ENCODE results near the gene YY1AP1. TPM values are rescaled to one million over a fixed set of nuclear protein-coding genes. Genes with fewer than 3 reads are reported as not detected.
A peak's percentile ranks its signal among the peaks of the same experiment; 100 is the strongest.
"Not testable (repeated sequence)": the region's sequence is repeated elsewhere in the genome, so short reads cannot be mapped to it uniquely, and the experiment has no call there.

YY1AP1 gene
- polyA plus RNA-seq, 3 donors, result 14.0 to 93.4 (median 24.3) TPM

- 100% methylated on average over 2 of the region's 6 CpGs for WGBS (ENCODE audit: insufficient coverage)
- no peak overlapping the region for H3K4me3 Mint-ChIP-seq
- H3K27ac Mint-ChIP-seq, result no peak overlapping the region
- Histone ChIP-seq H2AFZ (ENCODE audit: insufficient read depth, low read depth, low read length, poor library complexity, severe bottlenecking) (no peak overlapping the region), H3K4me3 (replicated peaks in 1 of 3; ENCODE audit: low read depth in 2 of 3, low read length in 3 of 3) (no peak overlapping the region), H3K9ac (ENCODE audit: insufficient read depth, low read length, poor library complexity, severe bottlenecking) (no peak overlapping the region), H4K20me1 (ENCODE audit: insufficient read depth, low read length) (peaks cover 99% of the 10 kb centered on the region), H3K4me1 (ENCODE audit: control insufficient read depth in 1 of 2, insufficient read depth in 2 of 2, low read length in 2 of 2) (peaks cover 9 to 18% of the 10 kb centered on the region in 2 donors), H3K79me2 (ENCODE audit: insufficient read depth, low read length) (peaks cover 60% of the 10 kb centered on the region), H3K27ac (ENCODE audit: low read depth in 1 of 2, low read length in 2 of 2) (no peak overlapping the region), H3K9me3 (replicated peaks in 1 of 2; ENCODE audit: control insufficient read depth in 1 of 2, insufficient read depth in 1 of 2, low read length in 2 of 2) (no peaks in the 10 kb centered on the region), H3K36me3 (replicated peaks in 1 of 2; ENCODE audit: control insufficient read depth in 1 of 2, insufficient read depth in 2 of 2, low read length in 2 of 2) (peaks cover 49 to 83% of the 10 kb centered on the region in 2 donors), H3K4me2 (replicated peaks; ENCODE audit: extremely low read depth, low read length, poor library complexity, severe bottlenecking) (no peak overlapping the region), H3K27me3 (ENCODE audit: control insufficient read depth in 2 of 2, insufficient read depth in 2 of 2, low read length in 2 of 2) (no peaks in the 10 kb centered on the region)
- DNase-seq, result peak in 1 of 3 donors; percentile 6
- H3K4me1 Mint-ChIP-seq, result peaks cover 31% of the 10 kb centered on the region
- no peaks in the 10 kb centered on the region for H3K9me3 Mint-ChIP-seq
- no peak for TF ChIP-seq CTCF (IDR thresholded peaks at IDR 0.05)
- H3K27me3 Mint-ChIP-seq (ENCODE audit: low read depth in 3 of 3), result no peaks in the 10 kb centered on the region
- intact Hi-C loops (cut with micrococcal nuclease), result no loop called here
- peaks cover 53 to 63% of the 10 kb centered on the region in 2 donors for H3K36me3 Mint-ChIP-seq
Measured at GRCh38 chr1:155680531-155680930, 8.0 kb downstream of the YY1AP1 start.

GRCh38 chr1:155678992-155679391 lies 9.6 kb downstream of the YY1AP1 start:
- H3K27ac ChIP-seq (ENCODE audit: low read depth in 1 of 2, low read length in 2 of 2); H3K27me3 ChIP-seq (ENCODE audit: control insufficient read depth in 2 of 2, insufficient read depth in 2 of 2, low read length in 2 of 2); H2AFZ ChIP-seq (ENCODE audit: insufficient read depth, low read depth, low read length, poor library complexity, severe bottlenecking); H3K9me3 Mint-ChIP-seq; H3K4me3 ChIP-seq (replicated peaks in 1 of 3; ENCODE audit: low read depth in 2 of 3, low read length in 3 of 3); intact Hi-C loops (cut with micrococcal nuclease); H3K9me3 ChIP-seq (replicated peaks in 1 of 2; ENCODE audit: control insufficient read depth in 1 of 2, insufficient read depth in 1 of 2, low read length in 2 of 2); H3K4me2 ChIP-seq (replicated peaks; ENCODE audit: extremely low read depth, low read length, poor library complexity, severe bottlenecking); DNase-seq; H3K4me3 Mint-ChIP-seq; H3K27me3 Mint-ChIP-seq (ENCODE audit: low read depth in 3 of 3); H3K9ac ChIP-seq (ENCODE audit: insufficient read depth, low read length, poor library complexity, severe bottlenecking): not testable (repeated sequence)
- Histone ChIP-seq H3K79me2 (ENCODE audit: insufficient read depth, low read length) (peaks cover 44% of the 10 kb centered on the region), H4K20me1 (ENCODE audit: insufficient read depth, low read length) (peaks cover 91% of the 10 kb centered on the region), H3K4me1 (ENCODE audit: control insufficient read depth in 1 of 2, insufficient read depth in 2 of 2, low read length in 2 of 2) (peaks cover 9 to 14% of the 10 kb centered on the region in 2 donors), H3K36me3 (replicated peaks in 1 of 2; ENCODE audit: control insufficient read depth in 1 of 2, insufficient read depth in 2 of 2, low read length in 2 of 2) (peaks cover 60 to 94% of the 10 kb centered on the region in 2 donors)
- WGBS (ENCODE audit: insufficient coverage), result no CpG with 5 or more reads among the region's 1 CpG
- Mint-ChIP-seq H3K4me1 (peaks cover 23% of the 10 kb centered on the region), H3K36me3 (peaks cover 62 to 73% of the 10 kb centered on the region in 2 donors), H3K27ac (peak overlapping the region in 2 of 7 donors; percentile 57 to 68)

All from CD14-positive monocyte (primary cell).